Neural cell (in vitro differentiated cells): Measurements from ENCODE around the gene APC. TPM values are rescaled to one million over a fixed set of nuclear protein-coding genes. Genes with fewer than 3 reads are reported as not detected.

Experiments used
- H2AFZ ChIP-seq: fragments of 200-600, 300-800 bp; sonication (generic), shearing (Covaris generic); 2 replicates; pipeline ENCODE4 v1.6.0; 2014; ENCODE audit warnings: low read depth, mild to moderate bottlenecking, antibody characterized with exemption, low read length, moderate library complexity
- H3F3A ChIP-seq: fragments of 200-600 bp; shearing (Covaris generic); 2 replicates; pipeline ENCODE4 v1.6.1; 2016; ENCODE audit warnings: mild to moderate bottlenecking, moderate library complexity, mixed read lengths, antibody characterized with exemption, low read length; ENCODE audit not compliant: insufficient read depth, poor library complexity, severe bottlenecking
- H3K27ac ChIP-seq: fragments of 200-600, 300-800 bp; sonication (generic), shearing (Covaris generic); 2 replicates; pipeline ENCODE4 v1.5.1; 2014; ENCODE audit warnings: mild to moderate bottlenecking, low read length, moderate library complexity
- H3K27me3 ChIP-seq: fragments of 300-800, 200-600 bp; sonication (generic), shearing (Covaris generic); 2 replicates; pipeline ENCODE4 v1.6.0; 2014; ENCODE audit warnings: mild to moderate bottlenecking, low read depth, low read length, moderate library complexity; ENCODE audit not compliant: insufficient read depth
- H3K36me3 ChIP-seq: fragments of 300-800, 200-600 bp; sonication (generic), shearing (Covaris generic); 2 replicates; pipeline ENCODE4 v1.5.1; 2014; ENCODE audit warnings: mild to moderate bottlenecking, antibody characterized with exemption, low read length, moderate library complexity; ENCODE audit not compliant: insufficient read depth
- H3K4me2 ChIP-seq: fragments of 300-800, 200-600 bp; sonication (generic), shearing (Covaris generic); 2 replicates; pipeline ENCODE4 v1.6.0; 2014; ENCODE audit warnings: mild to moderate bottlenecking, low read length
- H3K4me3 ChIP-seq: fragments of 300-800, 200-600 bp; sonication (generic), shearing (Covaris generic); 2 replicates; pipeline ENCODE4 v1.5.1; 2014; ENCODE audit warnings: mild to moderate bottlenecking, low read length, moderate library complexity
- H3K79me2 ChIP-seq: fragments of 200-600 bp; shearing (Covaris generic); replicated peaks from 2 replicates; pipeline ENCODE4 v1.6.0; 2014; ENCODE audit warnings: mild to moderate bottlenecking, low read length, moderate library complexity; ENCODE audit not compliant: insufficient read depth
- H3K9ac ChIP-seq: fragments of 300-800, 200-600 bp; sonication (generic), shearing (Covaris generic); 2 replicates; pipeline ENCODE4 v1.6.1; 2016; ENCODE audit warnings: mild to moderate bottlenecking, low read length, mixed read lengths
- H3K9me2 ChIP-seq: fragments of 200-600 bp; shearing (Covaris generic); 2 replicates; pipeline ENCODE4 v1.6.1; 2016; ENCODE audit warnings: mild to moderate bottlenecking, low read length, mixed read lengths; ENCODE audit not compliant: insufficient read depth
- H3K9me3 ChIP-seq: fragments of 200-600, 300-800 bp; sonication (generic), shearing (Covaris generic); 2 replicates; pipeline ENCODE4 v1.6.1; 2016; ENCODE audit warnings: mild to moderate bottlenecking, mixed run types, low read length, moderate library complexity, mixed read lengths
- H4K20me1 ChIP-seq: fragments of 200-600 bp; shearing (Covaris generic); 2 replicates; pipeline ENCODE4 v1.6.1; 2016; ENCODE audit warnings: mild to moderate bottlenecking, mixed run types; ENCODE audit not compliant: insufficient read depth
- EP300 ChIP-seq: fragments of 450-650 bp; conservative IDR thresholded peaks from 2 replicates; pipeline ENCODE4 v1.6.1; 2014; ENCODE audit warnings: antibody characterized with exemption, mild to moderate bottlenecking, moderate library complexity; ENCODE audit not compliant: poor library complexity, severe bottlenecking
- EZH2 ChIP-seq: fragments of 200-600, 300-800 bp; shearing (Covaris generic), sonication (generic); IDR thresholded peaks from 2 replicates; pipeline ENCODE4 v1.6.1; 2014; ENCODE audit warnings: antibody characterized with exemption, low read length, borderline replicate concordance, mild to moderate bottlenecking; ENCODE audit not compliant: insufficient read depth, poor library complexity, severe bottlenecking
- MXI1 ChIP-seq: fragments of 450-650 bp; conservative IDR thresholded peaks from 2 replicates; pipeline ENCODE4 v1.6.1; 2014; ENCODE audit warnings: antibody characterized with exemption, mild to moderate bottlenecking; ENCODE audit not compliant: poor library complexity, severe bottlenecking
- POLR2AphosphoS5 ChIP-seq: IDR thresholded peaks from 2 replicates; pipeline ENCODE4 v1.6.1; 2012
- RAD21 ChIP-seq: fragments of 450-650 bp; conservative IDR thresholded peaks from 2 replicates; pipeline ENCODE4 v1.6.1; 2014; ENCODE audit warnings: antibody characterized with exemption, mild to moderate bottlenecking, moderate library complexity
- SMC3 ChIP-seq: fragments of 450-650 bp; conservative IDR thresholded peaks from 2 replicates; pipeline ENCODE4 v1.6.1; 2014; ENCODE audit warnings: antibody characterized with exemption, mild to moderate bottlenecking, moderate library complexity; ENCODE audit not compliant: poor library complexity
- TAF1 ChIP-seq: IDR thresholded peaks from 2 replicates; pipeline ENCODE4 v1.6.1; 2012; ENCODE audit warnings: low read depth
- polyA plus RNA-seq: library from polyadenylated mRNA; depleted of rRNA; stranded (reverse); fragments of >200 nt; gene quantifications from 2 replicates; pipeline ENCODE4 v1.2.3, GENCODE V29; 2014
- TF ChIP-seq, protein P1 (sequence below): fragments of 450-650 bp; IDR thresholded peaks from 2 replicates; pipeline ENCODE4 v1.5.1; 2014; ENCODE audit warnings: antibody characterized with exemption, mild to moderate bottlenecking, moderate library complexity; ENCODE audit not compliant: poor library complexity, severe bottlenecking
- TF ChIP-seq, protein P2 (sequence below): IDR thresholded peaks from 2 replicates; pipeline ENCODE4 v1.6.1; 2012; ENCODE audit warnings: borderline replicate concordance

APC gene
- polyA plus RNA-seq, 1 donor from 2014 or later = 40.6 TPM

DNA sequence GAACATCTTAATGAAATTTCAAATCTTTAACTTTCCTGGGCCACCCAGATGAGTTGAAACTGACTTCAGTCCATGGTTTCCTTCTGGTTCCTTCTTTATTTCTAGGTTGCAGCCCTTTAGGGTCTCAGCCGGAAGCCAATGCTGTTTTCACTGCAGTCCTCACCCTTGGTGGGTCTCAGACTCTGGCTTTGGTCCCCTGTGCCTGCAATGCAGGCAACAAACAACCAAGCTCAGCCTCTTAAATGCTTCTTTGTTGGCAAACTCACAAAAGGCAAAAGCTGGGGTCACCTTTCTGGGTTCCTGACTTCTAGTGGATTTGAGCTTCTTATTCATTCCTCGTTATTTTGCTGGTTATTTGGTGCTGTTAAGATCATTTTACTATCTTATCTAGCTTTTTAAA, 19.3 kb upstream of the APC start:
- Histone ChIP-seq H3F3A (no peaks in the 10 kb centered on the region), H3K4me2 (no peak overlapping the region), H3K27me3 (no peaks in the 10 kb centered on the region), H3K9ac (no peak overlapping the region), H3K36me3 (no peaks in the 10 kb centered on the region), H3K4me3 (no peak overlapping the region), H2AFZ (no peak overlapping the region), H3K9me2 (no peaks in the 10 kb centered on the region), H4K20me1 (no peaks in the 10 kb centered on the region), H3K9me3 (no peaks in the 10 kb centered on the region), H3K79me2 (peaks cover 93% of the 10 kb centered on the region), H3K27ac (no peak overlapping the region)
- TF ChIP-seq MXI1 (no peak), POLR2AphosphoS5 (no peak), EZH2 (no peak), RAD21 (no peak), SMC3 (no peak), TAF1 (no peak), EP300 (no peak)
- TF ChIP-seq, protein P1, sequence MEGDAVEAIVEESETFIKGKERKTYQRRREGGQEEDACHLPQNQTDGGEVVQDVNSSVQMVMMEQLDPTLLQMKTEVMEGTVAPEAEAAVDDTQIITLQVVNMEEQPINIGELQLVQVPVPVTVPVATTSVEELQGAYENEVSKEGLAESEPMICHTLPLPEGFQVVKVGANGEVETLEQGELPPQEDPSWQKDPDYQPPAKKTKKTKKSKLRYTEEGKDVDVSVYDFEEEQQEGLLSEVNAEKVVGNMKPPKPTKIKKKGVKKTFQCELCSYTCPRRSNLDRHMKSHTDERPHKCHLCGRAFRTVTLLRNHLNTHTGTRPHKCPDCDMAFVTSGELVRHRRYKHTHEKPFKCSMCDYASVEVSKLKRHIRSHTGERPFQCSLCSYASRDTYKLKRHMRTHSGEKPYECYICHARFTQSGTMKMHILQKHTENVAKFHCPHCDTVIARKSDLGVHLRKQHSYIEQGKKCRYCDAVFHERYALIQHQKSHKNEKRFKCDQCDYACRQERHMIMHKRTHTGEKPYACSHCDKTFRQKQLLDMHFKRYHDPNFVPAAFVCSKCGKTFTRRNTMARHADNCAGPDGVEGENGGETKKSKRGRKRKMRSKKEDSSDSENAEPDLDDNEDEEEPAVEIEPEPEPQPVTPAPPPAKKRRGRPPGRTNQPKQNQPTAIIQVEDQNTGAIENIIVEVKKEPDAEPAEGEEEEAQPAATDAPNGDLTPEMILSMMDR = no peak
- TF ChIP-seq, protein P2, sequence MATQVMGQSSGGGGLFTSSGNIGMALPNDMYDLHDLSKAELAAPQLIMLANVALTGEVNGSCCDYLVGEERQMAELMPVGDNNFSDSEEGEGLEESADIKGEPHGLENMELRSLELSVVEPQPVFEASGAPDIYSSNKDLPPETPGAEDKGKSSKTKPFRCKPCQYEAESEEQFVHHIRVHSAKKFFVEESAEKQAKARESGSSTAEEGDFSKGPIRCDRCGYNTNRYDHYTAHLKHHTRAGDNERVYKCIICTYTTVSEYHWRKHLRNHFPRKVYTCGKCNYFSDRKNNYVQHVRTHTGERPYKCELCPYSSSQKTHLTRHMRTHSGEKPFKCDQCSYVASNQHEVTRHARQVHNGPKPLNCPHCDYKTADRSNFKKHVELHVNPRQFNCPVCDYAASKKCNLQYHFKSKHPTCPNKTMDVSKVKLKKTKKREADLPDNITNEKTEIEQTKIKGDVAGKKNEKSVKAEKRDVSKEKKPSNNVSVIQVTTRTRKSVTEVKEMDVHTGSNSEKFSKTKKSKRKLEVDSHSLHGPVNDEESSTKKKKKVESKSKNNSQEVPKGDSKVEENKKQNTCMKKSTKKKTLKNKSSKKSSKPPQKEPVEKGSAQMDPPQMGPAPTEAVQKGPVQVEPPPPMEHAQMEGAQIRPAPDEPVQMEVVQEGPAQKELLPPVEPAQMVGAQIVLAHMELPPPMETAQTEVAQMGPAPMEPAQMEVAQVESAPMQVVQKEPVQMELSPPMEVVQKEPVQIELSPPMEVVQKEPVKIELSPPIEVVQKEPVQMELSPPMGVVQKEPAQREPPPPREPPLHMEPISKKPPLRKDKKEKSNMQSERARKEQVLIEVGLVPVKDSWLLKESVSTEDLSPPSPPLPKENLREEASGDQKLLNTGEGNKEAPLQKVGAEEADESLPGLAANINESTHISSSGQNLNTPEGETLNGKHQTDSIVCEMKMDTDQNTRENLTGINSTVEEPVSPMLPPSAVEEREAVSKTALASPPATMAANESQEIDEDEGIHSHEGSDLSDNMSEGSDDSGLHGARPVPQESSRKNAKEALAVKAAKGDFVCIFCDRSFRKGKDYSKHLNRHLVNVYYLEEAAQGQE = no peak

DNA sequence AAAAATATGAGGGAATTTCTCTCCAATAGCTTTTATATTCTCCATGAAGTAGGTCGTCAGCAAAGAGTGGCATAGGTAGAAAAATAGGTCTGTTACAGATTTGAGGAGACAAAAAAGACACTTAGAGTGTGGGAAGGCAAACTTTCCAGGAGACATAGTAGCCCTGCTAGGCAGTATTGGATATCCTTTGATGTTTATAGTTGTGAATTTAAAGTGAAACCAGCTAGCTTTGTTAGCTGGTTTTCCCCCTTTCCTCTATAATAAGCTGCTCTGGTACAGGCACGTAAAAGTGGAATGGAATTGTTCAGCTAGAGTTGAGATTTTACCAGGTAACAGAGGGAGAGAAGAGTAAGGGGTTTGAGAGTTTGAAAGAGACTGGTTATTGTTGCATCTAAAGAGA, 17.1 kb upstream of the APC start:
- Histone ChIP-seq H4K20me1 (no peaks in the 10 kb centered on the region), H3F3A (no peaks in the 10 kb centered on the region), H3K79me2 (peaks cover 91% of the 10 kb centered on the region), H3K36me3 (no peaks in the 10 kb centered on the region), H2AFZ (no peak overlapping the region), H3K9me3 (no peaks in the 10 kb centered on the region), H3K9ac (no peak overlapping the region), H3K4me2 (no peak overlapping the region), H3K4me3 (no peak overlapping the region), H3K27ac (no peak overlapping the region), H3K27me3 (no peaks in the 10 kb centered on the region), H3K9me2 (no peaks in the 10 kb centered on the region)
- TF ChIP-seq, protein P1 = no peak
- TF ChIP-seq TAF1 = no peak
- no peak for TF ChIP-seq EP300
- no peak for TF ChIP-seq RAD21
- no peak for TF ChIP-seq EZH2
- no peak for TF ChIP-seq SMC3
- no peak for TF ChIP-seq MXI1
- TF ChIP-seq, protein P2 = no peak
- TF ChIP-seq POLR2AphosphoS5 = no peak
